ENCODE results near the gene RNF114.
"Not testable (repeated sequence)": the region's sequence is repeated elsewhere in the genome, so short reads cannot be mapped to it uniquely, and the experiment has no call there.

The RNF114 gene

DNA sequence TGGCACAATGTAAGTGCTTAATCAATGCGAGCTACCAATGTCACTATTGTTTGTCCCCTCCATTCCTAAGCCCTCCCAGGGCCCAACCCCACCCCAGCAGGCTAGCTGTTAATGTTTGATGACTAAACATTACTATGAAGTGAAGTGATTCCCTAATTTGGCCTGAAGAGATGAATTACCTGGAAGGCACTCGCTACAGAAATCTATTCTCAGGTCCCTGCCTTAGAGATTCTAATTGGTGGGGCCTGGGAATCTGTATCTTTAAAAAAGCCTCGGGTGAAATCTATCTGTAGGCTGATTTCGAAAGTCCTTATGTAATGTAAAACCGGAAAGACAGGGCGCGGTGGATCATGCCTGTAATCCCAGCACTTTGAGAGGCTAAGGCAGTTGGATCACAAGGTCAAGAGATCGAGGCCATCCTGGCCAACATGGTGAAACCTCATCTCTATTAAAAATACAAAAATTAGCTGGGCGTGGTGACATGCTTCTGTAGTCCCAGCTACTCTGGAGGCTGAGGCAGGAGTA, 29.6 kb downstream of the RNF114 start:
- DNase-seq: no peak

DNA sequence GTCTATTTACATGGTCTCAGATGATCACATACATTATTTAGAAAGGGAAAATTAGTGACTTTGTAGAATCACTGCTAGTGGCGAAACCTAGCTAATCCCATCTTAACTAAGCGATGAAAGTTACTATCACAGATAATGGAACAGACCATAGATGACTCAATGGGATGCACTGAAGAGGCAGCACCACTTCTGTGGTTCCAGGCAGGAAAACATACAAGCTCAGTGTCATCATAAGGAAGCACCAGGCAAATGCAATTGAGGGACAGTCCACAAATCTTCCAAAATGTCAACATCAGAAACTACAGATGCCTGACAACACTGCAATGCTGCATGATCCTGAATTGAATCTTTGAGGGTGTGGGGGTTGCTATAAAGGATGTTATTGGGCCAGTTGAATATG, 30.7 kb downstream of the RNF114 start:
- DNase-seq: no peak

DNA sequence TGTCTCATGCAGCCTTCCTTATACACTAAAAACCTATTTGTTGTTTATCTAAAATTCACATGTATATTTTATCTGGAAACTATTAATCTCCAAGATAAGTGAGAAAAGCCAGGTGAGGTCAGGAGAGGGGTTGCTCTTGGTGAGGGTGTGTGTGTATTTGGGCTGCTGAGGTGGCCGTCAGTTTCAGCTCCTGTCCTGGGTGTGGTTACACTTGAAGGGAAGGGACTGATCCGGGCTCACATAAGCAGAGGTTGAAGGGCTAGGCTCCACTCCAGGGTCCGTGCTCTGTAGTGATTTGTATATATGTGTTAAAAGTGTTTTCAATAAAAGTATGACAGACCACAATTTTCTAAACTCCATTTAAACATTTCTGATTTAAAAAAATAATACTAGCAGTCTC, 33.0 kb downstream of the RNF114 start:
- no peak for DNase-seq

DNA sequence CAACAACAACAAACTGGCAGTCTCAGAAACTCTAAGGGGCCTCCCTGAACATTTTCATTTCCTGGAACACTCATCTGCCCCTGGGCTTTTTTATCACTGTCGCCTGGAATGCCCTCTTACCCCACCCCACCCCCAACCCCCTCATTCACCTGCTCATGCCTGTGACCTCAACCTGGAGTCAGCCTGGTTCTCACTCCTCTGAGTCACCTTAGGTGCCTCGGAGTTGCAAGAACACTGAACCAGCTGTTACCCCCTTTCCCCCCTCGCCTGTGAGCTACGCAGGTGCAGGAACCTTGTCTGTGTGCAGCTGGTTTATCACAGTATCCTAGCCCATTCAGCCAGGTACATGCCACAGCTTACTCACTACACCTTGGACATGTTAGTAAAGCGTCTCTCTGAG, 33.7 kb downstream of the RNF114 start:
- DNase-seq: no peak

DNA sequence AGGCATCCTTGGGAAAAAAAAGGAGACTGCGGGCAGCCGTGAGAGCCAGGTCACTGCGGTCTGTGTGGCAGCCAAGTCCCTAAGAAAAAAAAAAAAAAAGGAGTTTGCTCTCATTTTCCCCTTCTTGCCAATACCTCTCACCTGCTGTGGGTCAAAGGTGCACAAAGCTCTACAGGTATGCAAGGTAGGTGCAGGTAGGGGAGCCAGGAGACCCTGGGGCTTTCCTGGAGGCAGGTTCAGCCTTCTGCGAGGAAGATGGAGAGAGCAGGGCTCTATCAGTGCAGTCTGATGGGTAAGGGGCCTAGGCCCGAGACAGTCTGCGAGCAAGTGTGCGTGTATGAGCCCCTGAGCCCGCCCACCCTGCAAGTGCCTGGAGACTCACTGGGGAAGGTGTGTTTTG, 34.3 kb downstream of the RNF114 start:
- no peak for DNase-seq

DNA sequence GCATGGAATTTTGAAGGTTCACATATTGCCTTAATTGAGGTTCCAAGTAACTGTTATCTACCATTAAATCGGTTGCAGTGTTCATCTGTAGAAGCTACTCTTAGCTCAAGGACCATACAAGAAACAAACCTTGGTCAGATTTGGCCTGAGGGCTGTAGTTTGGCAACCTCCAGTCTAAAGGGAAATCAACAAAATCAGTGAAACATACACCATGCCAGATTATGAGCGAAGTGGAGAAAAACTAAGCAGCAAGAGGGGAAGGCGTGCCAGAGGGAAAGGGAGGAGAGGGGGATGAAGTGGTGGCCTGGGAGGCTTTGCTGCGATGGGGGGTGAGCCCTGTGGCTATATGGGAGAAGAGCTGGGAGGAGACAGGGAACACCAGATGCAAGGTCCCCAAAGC, 37.8 kb downstream of the RNF114 start:
- no peak for DNase-seq

DNA sequence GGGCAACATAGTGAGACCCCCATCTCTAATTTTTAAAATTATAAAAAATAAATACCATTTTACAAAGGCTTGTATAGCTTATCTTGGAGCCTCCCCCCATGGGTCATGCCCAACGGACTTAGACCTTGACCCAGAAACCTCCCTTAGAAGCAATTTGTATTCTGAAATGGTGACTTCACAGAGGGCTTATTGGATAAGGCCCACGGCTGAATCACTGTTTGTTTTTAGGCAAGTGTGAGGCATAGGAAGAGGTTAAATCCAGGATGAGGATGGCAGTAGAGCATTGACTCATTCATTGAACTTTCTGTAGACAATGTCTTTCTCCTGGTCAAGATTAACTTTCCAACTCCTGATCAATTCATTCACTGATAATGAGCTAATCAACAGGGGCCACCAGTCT, 40.3 kb downstream of the RNF114 start:
- DNase-seq: no peak

DNA sequence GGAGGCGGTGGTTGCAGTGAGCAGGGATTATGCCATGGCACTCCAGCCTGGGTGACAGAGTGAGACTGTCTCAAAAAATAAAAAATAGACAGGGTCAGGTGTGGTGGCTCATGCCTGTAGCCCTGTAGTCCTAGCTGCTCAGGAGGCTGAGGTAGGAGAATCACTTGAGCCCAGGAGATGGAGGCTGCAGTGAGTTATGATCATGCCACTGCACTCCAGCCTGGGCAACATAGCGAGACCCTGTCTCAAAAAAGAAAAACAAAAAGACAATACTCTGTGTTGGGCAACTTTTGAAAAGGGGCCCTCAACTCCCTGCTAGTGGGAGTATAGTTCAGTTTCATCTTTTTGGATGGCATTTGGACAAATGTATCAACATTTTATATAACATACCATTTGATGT, 41.5 kb downstream of the RNF114 start:
- not testable (repeated sequence) for DNase-seq

DNA sequence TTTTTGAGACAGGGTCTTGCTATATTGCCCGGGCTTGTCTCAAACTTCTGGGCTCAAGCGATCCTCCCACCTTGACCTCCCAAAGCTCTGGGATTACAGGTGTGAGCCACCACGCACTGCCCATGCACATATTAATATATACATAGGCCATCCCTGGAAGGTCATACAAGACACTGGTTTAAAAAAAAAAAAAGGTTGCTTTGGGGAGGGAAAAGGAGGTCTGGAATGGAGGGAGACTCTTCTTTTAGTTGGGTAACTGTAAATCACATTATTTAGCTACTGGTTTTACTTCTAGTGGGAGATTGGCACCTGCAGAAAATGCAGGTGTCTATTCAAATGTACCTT, 42.5 kb downstream of the RNF114 start:
- DNase-seq: no peak

DNA sequence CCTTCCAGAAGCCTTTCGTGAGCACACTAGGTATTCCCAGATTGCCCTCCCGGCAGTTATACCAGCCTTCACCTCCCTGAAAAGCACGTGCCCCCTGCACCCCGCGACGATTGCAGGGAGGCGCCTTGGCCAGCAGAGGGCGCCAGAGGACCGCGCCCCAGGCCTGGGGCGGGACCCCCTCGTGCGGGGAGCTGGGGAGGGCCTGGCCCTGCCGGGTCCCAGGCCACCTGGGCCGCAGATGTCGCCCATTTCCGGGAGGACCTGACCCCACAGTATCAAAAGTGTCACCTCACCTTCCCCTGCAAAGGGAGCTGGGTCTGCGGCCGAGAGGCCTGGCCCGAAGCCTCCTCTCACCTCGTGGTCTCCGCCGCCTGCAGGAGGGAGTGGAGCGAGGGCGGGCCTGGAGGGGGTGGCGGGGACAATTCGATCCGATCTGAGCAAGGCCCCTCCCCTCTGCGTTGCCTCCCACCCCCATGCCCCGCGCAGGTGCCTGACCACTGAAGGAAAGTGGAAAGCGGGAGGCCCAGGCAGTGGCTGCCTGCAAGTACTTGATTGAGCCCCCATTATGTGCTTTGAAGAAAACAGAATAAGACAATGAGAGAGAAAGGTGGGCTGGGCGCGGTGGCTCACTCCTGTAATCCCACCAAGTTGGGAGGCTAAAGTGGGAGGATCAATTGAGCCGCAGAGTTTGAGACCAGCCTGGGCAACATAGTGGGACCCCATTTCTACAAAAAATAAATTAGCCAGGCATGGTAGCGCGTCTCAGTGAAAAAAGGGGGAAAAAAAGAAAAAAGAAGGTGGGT, 43.0 kb downstream of the RNF114 start:
- DNase-seq: no peak

DNA sequence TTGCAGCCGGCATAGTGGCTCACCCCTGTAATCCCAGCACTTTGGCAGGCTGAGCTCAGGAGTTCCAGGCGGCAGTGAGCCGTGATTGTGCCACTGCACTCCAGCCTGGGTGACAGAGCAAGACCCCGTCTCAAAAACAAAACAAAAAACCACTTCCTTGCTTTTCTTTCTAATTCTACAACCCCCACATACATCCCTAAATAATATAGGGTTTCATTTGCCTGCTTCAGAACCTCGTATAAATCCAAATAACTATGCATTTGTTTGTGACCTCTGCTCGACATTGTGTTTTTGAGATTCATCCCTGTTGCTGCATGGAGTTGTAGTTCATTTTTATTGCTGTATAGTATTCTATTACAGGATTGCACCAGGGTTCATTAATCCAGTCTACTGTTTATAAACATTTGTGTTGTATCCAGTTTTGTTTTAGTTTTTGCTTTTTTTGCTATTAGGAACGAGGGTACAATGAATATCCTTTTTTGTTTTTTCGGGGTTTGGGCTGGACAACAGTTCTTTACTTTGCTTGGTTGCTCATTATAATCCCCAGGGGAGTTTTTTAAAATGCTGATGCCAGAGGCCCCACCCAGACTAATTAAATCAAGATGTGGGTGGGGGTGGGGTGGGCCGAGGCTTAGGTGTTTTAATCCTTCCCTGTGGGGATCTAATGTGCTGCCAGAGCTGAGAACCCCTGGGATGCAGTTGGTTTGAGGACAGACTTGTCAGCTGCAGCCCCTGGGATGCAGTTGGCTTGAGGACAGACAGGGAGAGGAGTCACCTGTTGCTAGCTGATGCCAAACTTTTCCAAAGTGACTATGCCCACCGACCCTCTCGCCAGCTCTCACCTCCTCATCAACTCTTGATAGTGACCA, 44.2 kb downstream of the RNF114 start:
- no peak for DNase-seq

DNA sequence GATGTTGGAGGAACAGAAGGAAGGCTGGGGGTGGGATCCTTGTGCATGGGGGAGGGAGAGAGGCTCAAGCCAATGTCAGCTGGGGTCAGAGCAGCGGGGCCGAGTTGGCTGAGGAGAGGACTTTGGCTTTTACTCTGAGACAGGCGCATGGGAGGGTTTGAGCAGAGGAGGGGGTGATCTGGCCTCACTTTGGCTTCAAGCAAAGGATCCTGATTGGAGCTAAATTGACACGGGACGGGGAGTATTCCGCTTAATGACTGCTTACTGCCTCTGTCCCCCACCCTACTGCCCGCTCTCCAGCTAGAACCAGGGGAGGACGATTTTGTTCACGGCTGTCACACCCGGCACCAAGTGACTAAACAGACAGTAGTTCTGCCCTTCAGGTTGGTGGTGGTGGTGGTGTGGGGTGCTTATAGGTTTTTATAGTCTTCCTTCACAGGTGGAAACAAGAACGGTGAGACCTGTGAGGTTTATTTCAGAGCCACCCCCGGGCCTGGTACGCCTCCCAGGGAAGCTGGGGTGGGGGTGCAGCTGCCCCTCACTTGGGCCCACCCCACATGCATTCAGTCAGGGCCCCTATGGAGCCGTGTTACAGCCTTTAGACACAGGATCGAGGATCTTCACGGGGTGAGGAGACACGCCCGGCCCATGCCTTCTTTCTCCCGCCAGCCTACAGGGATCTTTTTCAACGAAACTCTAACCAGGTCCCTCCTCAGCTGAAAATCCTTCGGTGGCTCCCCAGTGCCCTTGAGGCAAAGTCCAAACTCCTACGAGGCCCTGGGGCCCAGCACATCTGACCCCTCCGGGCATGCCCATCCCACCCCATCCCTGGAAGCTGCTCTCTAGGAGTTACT, 45.2 kb downstream of the RNF114 start:
- no peak for DNase-seq

DNA sequence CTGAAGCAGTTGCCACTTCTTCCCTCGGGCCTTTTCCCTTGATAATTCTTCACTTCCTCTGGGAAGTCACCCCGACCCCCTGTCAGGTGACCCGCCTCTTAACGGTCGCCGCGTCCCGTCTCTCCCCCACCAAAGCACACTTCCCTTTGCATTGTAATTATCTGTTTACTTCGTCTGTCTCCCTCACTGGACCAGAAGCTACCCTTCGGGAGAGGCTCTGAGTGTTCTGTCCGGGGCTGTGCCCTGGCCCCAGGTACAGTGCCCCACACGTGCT, 45.8 kb downstream of the RNF114 start:
- no peak for DNase-seq

DNA sequence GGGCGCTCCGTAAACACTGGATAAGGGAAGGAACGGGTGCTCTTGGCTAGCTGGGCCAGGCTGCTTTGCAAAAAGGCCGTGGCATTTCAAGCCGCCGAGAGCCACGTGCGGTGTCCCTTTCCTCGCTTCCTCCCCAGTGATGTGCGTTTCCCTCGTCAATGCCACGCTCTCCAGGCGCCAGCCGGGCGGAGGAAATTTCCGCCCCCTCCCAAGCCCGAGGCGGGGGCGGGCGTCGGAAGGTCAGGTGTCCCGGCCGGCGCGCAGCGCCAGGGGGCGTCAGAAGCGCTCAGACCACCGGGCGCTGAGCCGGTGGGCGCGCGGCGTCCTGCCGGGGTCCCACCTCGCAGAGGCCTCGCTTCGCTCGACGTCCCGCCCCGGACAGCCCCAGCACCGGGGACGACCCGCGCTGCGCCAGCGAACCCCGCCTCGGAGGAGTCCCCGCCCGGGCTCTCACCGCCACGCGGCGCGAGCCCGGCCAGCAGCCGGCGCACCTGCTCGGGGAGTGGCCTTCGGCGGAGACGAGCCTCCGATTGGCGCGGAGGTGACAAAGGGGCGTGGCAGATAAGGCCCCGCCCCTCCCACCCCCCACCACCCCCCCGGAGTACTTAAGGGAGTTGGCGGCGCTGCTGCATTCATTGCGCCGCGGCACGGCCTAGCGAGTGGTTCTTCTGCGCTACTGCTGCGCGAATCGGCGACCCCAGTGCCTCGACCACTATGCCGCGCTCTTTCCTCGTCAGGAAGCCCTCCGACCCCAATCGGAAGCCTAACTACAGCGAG, 46.3 kb downstream of the RNF114 start, which contains the start of gene SNAI1:
SNAI1 (plus strand) TSS at position 635 of the 777 bp plus-strand sequence; CDS start at position 715, 80 bp downstream.
- DNase-seq: peak; percentile 45

DNA sequence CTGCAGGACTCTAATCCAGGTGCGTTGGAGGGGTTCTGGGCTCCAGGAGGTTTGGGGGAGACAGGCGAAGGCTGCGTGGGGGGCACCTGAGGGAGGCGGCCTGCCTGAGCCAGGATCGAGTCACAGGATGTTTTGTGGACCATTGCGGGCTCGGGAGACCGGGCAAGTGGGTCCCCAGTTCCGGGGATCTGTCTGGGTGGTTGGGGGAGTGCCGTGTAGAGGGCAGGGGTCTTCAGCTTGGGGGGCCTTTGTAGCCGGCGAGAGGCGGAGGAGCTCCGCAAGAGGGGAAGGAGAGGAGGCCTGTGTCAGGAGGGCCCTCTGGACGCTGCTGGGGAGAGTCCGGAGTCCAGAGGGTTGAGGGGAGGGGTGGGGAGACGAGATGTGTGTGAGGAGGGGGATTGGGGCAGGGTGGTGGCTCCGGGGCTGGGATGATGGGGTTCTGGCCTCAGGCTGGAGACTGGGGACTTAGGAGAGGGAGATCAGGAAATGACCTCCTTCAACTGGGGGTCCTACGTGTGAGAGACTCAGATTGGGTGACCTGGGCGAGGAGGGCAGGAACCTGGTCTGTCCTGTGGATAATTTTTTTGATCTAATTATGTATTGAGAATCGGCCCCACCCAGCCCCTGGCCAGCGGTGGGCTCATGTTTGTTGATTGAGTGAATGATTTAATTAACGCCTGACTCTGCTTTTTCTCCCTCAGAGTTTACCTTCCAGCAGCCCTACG, 47.1 kb downstream of the RNF114 start:
- DNase-seq: no peak

DNA sequence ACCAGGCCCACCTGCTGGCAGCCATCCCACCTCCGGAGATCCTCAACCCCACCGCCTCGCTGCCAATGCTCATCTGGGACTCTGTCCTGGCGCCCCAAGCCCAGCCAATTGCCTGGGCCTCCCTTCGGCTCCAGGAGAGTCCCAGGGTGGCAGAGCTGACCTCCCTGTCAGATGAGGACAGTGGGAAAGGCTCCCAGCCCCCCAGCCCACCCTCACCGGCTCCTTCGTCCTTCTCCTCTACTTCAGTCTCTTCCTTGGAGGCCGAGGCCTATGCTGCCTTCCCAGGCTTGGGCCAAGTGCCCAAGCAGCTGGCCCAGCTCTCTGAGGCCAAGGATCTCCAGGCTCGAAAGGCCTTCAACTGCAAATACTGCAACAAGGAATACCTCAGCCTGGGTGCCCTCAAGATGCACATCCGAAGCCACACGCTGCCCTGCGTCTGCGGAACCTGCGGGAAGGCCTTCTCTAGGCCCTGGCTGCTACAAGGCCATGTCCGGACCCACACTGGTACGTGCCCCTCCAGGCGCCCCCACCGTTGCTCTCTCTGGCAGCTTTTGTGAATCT, 47.7 kb downstream of the RNF114 start:
- DNase-seq: no peak

DNA sequence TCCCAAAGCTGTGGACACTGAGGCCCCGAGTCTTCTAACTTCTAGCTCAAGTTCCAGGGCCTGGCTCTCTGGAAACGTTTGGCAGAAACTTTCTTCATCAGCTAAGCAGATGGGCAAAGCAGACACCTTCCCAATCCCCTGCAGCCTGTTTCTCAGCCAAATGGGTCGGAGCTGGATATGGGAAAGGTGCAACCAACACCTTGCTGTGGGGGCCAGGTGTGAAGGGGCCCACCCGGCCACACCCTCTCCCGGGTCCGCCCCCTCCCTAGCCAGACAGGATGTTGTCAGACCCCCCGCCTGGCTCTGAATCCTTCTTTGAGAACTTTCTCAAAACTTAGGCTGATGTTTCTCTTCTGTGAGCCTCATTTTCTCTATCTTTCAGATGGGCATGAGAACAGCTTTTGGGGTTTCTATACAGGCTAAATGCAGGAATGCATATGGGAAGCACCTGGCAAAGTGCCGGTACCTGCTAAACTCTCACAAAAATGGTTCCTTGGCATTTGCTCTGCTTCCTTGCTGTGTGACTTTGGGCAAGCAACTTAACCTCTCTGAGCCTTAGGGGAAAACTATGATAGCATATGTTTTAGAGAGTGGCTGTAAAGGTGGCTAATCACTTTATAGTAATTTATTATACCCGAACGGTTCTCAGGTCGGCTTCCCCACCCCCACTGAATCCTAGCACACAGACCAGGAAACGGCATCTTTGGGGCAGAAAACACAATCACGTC, 48.4 kb downstream of the RNF114 start:
- no peak for DNase-seq

DNA sequence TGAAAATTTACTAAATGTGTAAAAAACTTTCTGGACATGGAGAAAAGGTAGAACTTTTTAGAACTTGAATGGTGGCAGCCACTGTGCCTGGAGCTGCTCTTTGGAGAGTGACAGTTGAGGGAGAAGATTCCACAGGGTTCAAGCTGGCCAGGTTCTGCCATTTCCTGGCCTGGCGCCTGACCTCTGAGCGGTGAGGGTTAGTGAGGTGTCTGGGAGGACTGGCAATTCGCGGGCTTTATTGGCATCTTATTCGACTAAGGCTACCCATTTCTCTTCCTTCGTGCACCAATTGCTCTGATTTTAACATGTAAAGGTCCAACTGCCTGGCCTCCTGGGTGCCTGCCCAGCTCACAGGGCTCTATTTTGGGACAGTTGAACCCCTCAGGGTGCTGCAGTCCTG, 49.0 kb downstream of the RNF114 start:
- no peak for DNase-seq

DNA sequence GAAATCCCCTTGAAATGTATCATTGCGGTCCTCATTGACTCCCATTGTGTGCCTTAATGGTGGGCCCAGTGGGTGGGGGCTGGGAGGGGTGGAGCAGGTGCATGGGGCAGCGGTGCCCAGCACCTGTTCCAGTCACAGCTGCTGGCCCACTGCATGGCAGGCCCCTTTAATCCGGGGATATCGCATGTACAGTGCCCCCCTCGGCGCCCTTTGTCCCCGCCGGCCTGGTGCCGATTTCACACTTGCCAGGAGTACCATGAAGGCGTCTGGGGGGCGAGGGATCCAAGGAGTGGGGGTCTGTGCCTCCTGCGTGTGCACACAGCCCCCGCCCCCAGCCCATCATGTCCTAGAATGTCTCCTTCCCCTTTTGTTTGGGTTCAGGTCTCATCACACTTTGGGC, 49.4 kb downstream of the RNF114 start:
- no peak for DNase-seq

DNA sequence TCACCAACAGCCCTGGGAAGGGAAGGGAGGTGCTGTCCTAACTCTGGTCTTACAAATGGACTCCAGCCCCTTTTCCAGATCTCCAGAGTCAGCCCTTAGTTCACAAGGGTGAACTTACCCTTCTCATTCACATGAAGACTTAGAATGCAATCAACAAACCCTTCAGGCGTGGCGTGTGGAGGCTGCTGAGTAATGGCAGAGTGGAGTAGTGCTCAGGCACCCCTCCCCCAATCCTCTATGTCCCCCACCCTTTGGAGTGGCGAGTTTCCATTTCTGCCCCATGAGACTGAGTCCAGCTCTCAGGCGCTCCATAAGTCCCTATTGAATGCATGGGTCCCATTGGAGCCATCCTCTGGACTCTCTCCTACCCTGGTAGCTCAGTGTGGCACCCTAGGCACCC, 49.9 kb downstream of the RNF114 start:
- no peak for DNase-seq
